ENCODE data around the gene KIF6. TPM values are rescaled to one million over a fixed set of nuclear protein-coding genes. Genes with fewer than 3 reads are reported as not detected.

KIF6 gene
- total RNA-seq, 6 experiments from 2014 or later: not detected

DNA sequence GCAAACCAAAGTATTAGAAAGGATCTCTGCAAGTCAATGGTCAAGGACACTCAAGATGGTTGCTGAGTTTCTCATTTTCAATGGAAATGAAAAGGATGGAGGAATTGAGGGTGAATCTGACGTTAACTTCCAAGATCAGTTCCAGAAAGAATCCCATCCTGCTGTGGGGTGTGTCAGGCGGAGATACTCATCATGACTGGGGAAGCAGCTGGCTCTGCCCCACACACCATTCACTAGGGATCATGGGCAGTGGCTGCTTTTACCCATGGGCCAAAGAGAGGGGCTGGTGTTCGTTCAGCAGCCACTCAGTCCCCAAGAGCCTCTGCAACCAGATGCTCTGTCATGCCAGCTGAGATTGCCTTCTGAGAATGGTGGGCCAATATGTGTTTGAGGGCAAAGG is 300.4 kb downstream of the KIF6 start:
- TF ChIP-seq, protein P1, sequence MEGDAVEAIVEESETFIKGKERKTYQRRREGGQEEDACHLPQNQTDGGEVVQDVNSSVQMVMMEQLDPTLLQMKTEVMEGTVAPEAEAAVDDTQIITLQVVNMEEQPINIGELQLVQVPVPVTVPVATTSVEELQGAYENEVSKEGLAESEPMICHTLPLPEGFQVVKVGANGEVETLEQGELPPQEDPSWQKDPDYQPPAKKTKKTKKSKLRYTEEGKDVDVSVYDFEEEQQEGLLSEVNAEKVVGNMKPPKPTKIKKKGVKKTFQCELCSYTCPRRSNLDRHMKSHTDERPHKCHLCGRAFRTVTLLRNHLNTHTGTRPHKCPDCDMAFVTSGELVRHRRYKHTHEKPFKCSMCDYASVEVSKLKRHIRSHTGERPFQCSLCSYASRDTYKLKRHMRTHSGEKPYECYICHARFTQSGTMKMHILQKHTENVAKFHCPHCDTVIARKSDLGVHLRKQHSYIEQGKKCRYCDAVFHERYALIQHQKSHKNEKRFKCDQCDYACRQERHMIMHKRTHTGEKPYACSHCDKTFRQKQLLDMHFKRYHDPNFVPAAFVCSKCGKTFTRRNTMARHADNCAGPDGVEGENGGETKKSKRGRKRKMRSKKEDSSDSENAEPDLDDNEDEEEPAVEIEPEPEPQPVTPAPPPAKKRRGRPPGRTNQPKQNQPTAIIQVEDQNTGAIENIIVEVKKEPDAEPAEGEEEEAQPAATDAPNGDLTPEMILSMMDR (IDR thresholded peaks at IDR 0.05): no peak
- Mint-ChIP-seq H3K9me3 (peaks cover 38% of the 10 kb centered on the region), H3K27me3 (ENCODE audit: insufficient read depth) (no peaks in the 10 kb centered on the region), H3K36me3 (ENCODE audit: low read depth) (peaks cover under 1% of the 10 kb centered on the region; the same call in 1 of the 2 replicates), H3K4me1 (ENCODE audit: low read depth) (no peaks in the 10 kb centered on the region), H3K27ac (no peak overlapping the region), H3K4me3 (no peak overlapping the region)
- no peak for DNase-seq

DNA sequence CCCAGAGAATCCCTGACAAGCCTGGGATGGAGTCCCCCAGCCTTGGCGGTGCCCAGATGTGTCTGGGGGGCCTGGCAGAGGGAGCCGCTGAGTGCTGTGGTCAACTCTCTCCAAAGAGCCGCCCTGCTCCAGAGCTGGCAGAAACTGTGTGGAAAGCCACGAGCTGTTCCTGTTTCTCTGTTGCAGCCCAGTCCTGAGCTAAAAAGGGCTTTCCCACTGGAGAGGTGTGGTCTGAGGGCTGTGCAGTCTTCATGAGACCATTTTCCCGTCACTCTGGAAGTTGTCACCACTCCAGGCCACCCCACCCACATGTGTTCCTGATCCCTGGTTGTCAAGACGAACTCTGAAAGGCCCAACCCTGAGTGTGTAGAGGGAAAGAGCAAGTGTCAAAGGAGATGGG is 303.0 kb downstream of the KIF6 start:
- H3K36me3 Mint-ChIP-seq (ENCODE audit: low read depth): no peaks in the 10 kb centered on the region
- no peaks in the 10 kb centered on the region for H3K4me1 Mint-ChIP-seq (ENCODE audit: low read depth)
- H3K9me3 Mint-ChIP-seq: peaks cover 38% of the 10 kb centered on the region
- TF ChIP-seq, protein P1 (IDR thresholded peaks at IDR 0.05): no peak
- H3K27ac Mint-ChIP-seq: no peak overlapping the region
- DNase-seq: no peak
- no peaks in the 10 kb centered on the region for H3K27me3 Mint-ChIP-seq (ENCODE audit: insufficient read depth)
- H3K4me3 Mint-ChIP-seq: no peak overlapping the region

DNA sequence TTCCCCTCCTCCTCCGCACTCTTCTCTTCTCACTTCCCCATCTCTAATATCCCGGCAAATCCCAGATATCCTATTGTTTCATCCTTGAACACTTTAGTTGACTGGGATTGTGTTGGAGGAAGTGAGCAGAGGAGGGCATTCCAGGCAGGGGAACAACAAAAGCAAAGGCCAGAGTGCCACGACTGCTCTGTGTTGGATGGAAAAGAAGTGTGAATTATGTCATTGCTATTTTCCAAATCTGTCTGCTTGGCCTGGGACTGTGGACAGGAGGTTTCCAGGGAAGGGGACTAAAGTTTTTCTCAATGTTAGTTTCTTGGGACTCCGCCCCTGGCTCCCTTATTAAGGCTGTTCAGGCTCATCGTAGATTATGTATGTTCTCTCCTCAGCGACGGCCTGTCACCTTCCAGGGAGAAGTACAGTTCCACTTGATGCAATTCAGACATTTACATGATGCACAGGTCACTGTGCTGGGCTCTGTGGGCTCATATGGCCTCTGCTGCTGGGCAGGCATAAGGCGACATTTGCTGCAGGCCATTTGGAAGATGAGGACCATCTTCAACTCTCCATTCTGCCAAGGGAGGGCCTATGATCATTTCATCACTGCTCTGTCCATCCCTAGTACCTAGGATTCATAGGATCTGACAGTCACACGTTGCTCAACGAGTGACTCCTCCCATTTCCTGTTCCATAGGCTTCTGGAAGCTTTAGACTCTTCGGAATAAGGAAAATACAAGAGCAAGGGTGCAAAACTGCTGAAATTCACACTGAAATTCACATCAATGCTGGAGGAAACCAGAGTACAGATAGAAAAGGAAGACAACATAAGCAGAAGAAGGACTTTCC is 303.6 kb downstream of the KIF6 start:
- Mint-ChIP-seq H3K9me3 (peaks cover 37% of the 10 kb centered on the region), H3K27ac (no peak overlapping the region), H3K36me3 (ENCODE audit: low read depth) (no peaks in the 10 kb centered on the region), H3K4me1 (ENCODE audit: low read depth) (no peaks in the 10 kb centered on the region), H3K27me3 (ENCODE audit: insufficient read depth) (no peaks in the 10 kb centered on the region), H3K4me3 (no peak overlapping the region)
- no peak for DNase-seq
- TF ChIP-seq, protein P1 (IDR thresholded peaks at IDR 0.05): no peak

DNA sequence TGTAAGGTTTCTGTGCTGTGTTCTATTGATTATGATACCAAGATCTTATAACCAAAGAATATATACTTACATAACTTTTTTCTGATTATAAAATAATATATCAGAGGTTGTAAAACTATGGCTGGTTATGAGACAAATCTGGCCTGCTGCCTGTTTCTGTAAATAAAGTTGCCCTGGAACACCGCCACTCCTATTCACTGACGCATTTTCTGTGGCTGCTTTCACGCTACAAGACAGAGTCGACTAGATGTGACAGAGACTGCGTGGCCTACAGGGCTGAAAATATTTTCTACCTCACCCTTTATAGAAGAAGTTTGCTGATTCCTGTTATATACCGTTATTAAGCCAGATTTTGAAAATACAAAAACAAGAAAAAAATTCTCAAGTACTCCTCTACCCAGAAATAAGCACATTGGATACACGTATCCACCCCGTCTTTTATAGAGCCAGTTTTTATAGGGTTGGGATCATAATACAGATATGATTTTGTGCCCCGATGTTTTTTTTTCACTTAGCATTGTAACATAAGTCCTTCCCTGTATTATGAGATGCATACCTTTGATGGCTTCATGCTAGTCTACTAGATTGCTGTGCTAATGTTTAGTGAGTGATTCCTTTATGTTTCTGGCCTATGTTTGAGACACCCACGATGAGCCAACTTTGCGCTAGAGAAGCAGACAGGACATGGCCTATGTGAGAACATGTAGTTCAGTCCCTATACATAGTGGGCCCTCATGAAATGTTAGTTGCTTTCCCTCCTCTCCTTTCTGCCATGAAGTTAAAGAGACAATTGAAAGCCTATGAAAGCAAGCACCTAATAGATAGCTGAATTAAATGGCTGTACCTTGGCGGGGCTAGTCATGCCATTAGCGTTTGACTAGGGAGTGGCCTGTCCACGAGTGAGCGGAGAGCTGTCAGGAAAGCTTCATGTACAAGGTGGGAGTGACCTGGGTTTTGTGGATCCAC is 304.6 kb downstream of the KIF6 start:
- TF ChIP-seq, protein P1 (IDR thresholded peaks at IDR 0.05): no peak
- Mint-ChIP-seq H3K4me3 (no peak overlapping the region), H3K4me1 (ENCODE audit: low read depth) (no peaks in the 10 kb centered on the region), H3K27me3 (ENCODE audit: insufficient read depth) (no peaks in the 10 kb centered on the region), H3K9me3 (peaks cover 35% of the 10 kb centered on the region), H3K27ac (no peak overlapping the region), H3K36me3 (ENCODE audit: low read depth) (no peaks in the 10 kb centered on the region)
- DNase-seq: no peak

DNA sequence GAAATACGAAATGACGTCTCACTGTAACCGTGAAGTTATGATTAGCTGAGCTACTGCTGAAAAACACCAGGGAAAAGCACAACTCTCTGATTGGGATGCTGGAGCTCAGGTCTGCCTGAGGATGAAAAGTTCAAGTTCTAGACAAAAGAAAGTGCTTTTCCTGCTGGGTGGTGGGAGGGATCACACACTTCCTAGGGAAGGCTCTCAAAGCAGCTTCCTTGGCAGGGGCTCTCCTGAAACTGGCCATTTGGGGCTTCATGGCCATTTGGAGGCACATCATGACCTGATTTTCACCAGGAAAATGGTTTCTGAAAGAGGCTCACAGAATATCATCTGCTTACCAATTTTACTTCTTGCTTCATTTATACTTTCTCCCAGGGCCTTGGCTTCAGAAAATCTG is 305.6 kb downstream of the KIF6 start:
- Mint-ChIP-seq H3K4me3 (no peak overlapping the region), H3K36me3 (ENCODE audit: low read depth) (no peaks in the 10 kb centered on the region)

More for the DNA sequence above, 305.6 kb downstream of the KIF6 start:
- Mint-ChIP-seq H3K27ac (no peak overlapping the region), H3K27me3 (ENCODE audit: insufficient read depth) (no peaks in the 10 kb centered on the region), H3K4me1 (ENCODE audit: low read depth) (no peaks in the 10 kb centered on the region), H3K9me3 (peaks cover 36% of the 10 kb centered on the region)
- DNase-seq: no peak
- TF ChIP-seq, protein P1 (IDR thresholded peaks at IDR 0.05): no peak

Measured in HFFc6 (cell line).